Central memory CD4-positive, alpha-beta T cell (primary cell): ENCODE results near the gene SDK2.
"Not testable (repeated sequence)": the region's sequence is repeated elsewhere in the genome, so short reads cannot be mapped to it uniquely, and the experiment has no call there.

Experiments
- DNase-seq: peaks from one replicate; pipeline ENCODE4 v3.0.0; 2022

The SDK2 gene

DNA sequence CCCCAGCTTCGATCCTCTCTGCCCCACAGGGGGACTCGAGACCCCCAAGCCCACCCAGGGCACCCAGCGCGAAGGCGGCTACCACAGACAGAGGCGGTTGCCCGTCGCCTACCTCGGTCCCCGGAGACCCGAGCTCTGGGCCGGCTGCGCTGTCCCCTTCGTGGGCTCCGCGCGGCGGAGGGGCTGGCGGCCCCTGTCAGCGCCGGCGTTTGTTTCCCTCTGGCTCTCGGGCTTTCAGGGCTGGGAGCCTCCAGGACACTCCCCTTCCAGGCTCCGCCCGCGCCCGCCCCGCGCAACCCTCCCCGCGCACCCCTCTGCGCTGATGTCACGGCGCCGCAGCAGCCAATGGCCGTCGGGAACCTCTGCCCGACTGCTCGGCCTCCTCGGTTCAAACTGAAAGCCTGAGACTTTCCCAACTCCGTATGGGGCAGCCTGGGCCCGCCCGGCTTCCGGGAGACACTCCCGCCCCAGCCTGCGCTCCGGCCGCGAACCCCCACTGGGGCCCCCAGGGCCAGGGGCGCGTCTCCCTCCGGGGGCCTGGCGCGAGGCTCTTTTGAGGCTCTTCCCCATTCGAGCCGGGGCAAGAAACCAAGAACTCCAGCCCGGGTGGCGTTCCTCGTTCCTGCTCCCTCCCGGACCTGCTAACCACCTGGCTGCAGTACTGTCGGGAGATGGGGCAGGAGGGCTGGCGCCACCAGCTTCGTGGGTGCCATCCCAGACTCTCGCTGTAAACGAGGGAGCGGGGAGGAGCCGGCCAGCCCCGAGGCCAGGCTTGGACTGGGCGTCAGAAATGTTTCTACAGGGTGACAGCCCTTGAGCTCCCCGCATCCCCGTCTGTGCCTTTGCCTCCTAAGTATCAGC is 332.2 kb downstream of the SDK2 start, which contains the start of gene CDC42EP4:
Gene CDC42EP4, minus strand, starts transcription at position 221 of the 861 bp plus-strand sequence. CDS start 25,501 bp downstream, outside the sequence.
- peak; percentile 81 for DNase-seq

DNA sequence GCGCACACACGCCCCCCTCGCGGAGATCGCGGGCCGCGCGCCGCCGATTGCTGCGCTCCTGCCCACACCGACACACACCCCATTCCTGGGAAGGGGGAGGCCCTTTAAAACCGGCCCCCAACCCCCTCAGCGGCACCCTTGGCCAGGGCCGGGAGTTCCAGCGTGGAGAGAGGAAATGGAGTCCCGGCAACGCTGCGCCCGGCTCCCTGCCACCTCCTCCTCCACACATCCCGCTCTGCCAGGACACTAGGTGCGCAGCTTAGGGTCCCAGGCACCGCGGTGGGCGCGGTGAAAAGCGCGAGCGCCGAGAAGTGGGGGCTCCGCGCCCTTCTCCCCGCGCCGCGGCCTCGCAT is 332.8 kb downstream of the SDK2 start:
- no peak for DNase-seq

DNA sequence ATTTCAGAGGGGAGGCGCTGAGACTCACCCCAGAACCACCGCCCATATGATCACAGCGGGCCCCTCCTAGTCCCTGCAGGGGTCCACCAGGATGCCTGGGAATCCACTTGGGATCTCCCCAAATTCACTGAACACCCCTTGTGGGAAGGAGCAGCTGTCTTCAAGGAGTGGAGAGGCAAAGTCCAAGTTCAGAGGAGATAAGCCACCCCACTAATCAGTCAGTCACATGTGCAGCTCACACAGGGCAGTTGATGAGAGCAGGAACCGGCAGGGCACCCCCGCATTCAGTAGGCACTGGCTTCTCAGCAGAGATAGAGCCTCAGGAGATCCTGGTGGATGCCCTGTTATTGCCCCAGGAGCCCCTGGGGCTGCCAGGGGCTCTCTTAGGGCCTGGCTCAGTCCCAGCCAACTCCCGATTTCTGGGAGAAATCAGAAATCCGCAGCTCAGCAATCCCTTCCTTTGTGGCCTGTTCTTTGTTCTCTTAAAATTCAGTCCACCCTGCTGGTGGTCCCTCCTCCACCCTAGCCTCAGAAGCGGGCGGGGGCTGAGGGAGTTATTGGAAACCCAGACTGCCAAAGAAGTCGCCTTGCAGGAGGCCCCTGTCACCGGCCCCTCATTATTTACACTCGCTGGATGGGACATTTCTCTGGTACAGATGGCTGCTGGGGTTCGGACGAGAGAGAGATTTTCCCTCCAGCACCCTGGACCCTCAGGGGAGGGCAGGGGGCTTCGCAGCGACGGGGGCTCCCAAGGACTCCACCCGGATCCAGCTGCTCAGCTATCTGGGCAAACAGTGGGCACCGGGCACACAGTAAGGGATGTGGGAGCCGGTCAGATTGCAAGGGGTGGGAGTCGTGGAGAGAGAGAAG is 334.3 kb downstream of the SDK2 start:
- no peak for DNase-seq

DNA sequence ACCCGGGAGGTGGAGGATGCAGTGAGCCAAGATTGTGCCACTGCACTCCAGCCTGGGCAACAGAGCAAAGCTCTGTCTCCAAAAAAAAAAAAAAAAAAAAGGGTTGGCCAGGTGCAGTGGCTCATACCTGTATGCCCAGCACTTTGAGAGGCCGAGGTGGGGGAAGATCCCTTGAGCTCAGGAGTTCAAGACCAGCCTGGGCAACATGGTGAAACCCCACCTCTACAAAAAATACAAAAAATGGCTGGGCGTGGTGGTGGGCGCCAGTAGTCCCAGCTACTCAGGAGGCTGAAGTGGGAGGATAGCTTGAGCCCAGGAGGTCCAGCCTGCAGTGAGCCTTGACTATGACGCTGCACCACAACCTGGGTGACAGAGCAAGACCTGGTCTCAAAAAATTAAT is 335.3 kb downstream of the SDK2 start:
- DNase-seq = not testable (repeated sequence)

DNA sequence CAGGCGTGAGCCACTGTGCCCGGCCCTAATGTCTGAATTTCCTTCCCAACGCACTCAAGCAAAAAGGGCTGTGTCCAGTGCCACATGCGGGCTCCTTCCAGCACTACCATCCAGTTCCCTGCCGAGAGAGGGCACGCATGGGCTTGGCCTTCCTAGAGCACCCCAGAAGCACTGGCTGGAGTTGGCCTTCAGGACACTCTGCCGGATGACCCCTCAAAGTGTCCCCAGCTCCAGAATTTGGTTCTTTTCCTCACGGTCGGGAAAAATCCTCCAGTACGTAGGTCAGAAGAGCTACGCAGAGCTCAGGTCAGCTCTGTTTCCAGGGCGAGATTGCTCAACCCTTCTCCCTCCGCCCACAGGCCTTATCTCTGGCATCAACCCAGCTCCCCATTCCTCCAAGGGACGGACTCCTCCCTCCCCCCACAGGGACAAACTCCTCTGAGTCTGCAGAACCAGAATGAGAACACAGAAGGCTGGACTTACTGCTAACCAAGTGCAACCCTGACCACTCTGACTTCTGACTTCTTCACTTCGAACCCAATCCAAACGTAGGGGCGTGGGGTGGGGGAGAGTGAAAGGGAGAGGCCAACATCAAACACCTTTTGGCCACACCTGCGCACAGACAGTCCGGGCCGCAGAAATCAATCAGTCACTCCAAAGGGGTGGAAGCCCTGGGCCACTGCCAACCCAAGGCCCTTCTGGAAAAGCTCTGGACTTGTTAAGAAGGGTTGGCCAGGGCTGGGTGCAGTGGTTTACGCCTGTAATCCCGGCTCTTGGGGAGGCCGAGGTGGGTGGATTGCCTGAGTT is 336.0 kb downstream of the SDK2 start:
- no peak for DNase-seq

DNA sequence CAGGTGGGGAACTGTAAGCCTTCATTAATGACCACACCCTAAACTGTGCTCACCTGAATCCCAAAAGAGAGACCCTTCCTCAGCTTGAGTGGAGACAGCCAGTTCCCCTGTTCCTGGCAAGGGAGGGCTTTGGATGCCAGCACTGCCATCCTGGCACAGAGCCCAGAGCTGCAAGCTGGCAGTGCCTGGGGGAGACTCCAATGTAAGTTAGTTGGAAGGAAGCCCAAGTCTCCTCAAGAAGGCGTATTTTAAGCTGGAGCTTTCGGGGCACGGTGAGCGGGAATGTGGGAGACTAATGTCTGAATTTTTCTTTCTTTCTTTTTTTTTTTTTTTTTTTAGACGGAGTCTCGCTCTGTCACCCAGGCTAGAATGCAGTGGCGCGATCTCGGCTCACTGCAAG is 337.1 kb downstream of the SDK2 start:
- no peak for DNase-seq

DNA sequence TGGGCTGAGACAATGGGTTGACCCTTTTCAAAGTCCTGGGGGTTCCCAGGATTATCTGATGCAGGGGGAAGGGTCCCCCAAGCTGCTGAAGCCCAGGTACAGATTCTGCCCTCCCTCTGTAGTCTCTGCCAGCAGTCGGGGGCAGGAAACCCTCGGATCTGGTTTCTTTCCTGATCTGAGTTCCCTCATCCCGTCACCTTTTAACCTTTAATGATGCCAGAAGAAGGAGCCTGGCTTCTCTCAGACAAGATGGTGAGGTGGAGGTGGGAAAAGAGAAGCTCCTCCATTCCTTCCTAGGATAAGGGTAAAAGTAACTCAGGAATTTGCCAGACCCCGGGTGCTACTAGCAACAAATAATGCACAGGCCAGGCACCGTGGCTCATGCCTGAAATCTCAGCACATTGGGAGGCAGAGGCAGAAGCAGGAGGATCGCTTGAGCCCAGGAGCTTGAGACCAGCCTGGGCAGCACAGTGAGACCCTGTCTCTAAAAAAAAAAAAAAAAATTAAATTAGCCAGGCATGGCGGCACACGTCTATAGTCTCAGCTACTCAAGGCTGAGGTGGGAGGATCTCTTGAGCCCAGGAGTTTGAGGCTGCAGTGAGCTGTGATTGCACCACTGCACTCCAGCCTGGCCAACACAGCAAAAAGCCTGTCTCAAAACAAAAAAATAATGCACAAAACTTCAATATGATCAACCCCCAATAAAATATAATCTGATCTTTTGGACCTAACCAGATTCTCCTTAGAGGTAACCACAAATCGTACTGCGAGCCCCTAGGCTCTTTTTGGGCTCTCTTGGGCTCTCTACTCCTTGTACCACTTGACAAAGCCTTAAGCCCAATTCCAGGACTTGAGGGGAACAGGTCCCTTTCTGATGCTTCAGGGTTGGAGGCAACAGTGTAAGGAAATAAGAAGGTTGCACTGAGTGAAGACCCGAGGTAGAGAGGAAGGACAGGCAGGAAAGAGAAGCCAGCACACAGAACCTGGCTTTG is 338.1 kb downstream of the SDK2 start:
- no peak for DNase-seq

DNA sequence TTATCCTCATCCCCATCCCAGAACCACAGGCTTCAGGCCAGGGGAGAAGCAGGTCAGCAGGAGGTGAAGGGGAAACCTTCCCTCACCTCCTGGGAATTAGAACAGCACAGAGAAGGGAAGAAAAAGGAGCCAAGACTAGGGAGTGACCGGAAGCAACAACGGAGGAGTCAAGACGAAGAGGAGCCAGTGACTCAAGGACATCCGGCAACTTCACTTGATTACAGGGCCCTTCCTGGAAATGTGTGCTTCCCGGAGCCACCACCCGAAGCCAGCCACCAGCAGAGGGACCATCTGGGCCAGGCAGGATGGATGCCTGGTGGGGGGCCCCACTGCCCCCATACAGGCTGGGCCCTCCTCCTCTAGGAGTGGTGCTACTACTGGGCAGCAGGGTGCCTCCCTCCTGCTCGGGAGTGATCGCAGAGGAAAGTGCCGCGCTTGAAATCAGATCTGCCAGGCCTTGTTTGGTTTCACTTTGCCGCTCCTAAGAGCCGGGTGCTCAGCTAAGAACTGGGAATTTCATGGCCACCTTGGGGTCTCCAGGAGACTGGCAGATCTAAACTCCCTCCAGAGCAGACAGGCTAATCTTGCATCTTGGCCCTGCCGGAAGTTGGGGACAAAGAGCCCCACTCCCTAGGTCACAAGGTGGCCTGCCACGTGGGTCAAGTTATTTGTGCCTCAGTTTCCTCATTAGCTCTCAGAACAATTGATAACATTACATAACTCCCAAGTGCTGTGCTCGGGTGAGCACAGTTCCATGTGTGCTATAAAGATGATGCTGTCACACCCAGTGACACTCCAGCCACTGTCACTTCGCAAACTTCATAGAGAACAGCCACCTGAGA is 339.1 kb downstream of the SDK2 start:
- DNase-seq = no peak

DNA sequence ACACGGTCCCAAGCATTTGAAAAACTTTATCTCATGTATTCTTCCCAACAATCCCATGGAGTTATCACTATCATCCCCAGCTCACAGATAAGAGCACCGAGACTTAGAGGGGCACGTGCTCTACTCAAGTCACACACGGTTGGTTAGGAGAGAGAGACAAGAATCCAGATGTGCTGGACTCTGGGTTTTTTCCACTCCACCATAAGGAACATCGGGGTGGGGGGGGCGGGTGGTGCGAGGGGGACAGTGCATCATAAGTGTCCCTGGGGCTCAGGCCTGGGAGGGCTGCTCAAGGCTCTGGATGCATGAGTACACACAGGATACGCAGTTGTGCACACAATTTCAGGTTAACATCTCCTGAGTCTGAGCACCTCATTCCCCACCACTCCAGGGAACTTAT is 339.8 kb downstream of the SDK2 start:
- DNase-seq = no peak

DNA sequence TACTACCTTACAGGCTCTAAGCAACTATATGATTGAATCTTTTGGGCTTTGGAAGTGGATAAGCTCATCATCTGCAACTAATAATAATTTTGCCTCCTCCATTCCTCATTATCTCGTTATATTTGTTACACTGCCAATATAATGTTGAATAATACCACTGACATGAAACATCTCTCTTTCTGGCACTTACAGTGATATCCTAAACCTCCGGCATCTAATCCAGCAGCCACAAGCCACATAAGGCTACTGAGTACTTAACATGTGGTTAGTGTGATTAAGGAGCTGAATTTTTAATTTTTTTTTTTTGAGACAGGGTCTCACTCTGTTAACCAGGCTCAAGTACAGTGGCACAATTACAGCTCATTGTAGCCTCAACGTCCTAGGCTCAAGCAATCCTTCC is 342.1 kb downstream of the SDK2 start:
- no peak for DNase-seq

DNA sequence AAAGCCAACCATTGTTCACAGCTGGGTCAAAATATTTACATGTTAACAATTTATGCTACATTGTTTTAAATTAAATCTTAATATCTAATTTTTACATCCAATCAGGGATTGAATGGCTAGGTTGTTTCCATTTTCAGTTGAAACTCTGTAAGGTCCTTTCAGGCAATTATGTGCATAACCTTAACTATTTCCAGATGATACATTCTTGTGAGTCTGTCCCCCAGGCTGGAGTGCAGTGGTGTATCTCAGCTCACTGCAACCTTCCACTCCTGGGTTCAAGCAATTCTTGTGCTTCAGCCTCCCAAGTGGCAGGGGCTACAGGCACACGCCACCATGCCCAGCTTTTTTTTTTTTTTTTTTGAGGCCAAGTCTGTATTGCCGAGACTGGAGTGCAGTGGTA is 342.9 kb downstream of the SDK2 start:
- no peak for DNase-seq

DNA sequence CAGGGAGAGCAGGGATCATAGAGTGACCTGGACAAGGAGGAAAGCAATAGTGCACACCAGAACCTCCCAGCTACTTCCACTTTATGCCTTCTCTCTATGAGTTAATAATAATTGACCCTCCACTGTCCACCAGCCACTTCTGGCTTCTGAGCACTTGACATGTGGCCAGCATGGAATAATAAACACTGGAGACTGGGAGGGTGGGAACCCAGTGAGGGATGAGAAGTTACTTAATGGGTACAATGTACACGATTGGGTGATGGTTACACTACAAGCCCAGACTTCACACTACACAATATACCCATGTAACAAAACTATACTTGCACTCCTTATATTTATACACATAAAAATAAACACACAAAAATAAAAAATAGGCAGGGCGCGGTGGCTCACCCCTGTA is 343.9 kb downstream of the SDK2 start:
- no peak for DNase-seq

DNA sequence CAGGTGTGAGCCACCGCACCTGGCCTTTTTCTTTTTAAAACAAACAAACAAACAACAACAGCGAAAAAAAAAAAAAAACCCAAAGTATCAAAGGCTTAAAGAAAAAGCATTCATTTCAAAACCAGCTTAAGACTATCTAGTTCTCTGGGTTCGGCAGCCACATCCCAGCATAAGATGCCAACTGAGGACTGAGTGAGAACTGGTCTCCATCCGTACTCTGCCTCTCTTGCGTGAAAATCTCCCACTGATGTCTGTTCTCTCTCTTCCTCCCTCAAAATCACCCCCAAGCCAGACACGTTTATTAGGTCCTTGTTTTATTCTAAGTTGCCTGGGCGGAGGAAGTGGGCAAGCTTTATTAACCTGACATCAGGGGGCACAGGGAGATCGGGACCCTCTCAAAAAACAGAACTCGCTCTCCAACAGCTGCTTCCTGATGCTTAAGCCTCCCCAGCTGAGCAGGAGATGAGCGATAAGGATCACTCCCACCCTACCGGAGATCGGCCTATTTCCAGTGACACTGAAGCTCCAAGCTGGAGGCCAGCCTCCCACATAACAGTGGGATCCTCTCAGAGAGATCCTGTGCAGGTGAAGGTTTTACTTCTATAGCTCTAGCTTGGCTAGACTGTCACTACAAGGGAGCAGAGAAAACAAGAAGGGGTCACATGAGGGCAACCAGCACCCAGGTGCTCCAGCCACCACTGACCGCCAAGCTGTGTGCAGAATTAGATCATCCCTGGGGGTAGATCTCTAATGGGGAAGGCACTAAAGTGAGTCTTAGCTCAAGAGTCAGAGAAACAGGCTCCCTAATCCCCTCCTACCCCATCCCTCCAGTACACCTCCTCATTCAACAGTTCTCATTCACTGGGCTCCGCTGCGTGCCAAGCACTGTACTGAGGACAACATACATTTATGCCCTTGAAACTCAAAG is 346.0 kb downstream of the SDK2 start:
- DNase-seq = no peak

DNA sequence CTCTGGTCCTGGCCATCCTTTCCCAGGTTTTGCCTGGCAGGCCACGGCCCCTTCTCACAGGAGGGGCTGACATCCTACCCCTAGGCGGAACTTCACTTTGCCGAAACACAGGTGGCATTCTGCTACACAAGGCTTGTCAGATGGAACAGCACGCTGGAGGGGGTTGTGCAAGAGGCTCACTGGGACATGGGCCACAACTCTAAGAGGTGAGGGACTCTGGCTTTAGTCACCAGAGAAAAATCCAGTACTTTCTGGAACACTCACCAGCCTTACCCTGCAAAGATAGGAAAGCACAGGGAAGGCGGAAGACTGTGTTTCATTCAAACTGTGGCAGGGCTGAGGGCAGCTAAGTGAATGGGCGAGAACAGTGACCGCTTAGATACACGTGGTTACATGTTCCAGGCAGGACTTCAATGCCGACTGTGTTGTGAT is 350.7 kb downstream of the SDK2 start:
- DNase-seq = no peak

DNA sequence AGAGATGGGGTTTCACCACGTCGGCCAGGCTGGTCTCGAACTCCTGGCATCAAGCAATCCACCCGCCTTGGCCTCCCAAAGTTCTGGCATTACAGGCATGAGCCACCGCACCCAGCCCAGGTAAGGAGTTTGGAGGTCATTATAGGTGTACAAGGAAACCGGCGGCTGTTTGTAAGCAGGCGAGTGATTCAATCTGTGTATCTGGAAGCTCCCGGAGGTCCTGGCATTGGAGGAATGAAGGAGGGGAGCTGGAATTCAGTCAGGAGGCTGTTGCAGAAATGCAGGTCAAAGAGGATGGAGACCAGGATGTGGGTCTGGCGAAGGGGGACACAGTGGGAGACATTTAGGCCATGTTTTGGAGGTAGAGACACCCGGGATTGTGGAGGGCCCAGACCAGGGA is 351.2 kb downstream of the SDK2 start:
- no peak for DNase-seq

DNA sequence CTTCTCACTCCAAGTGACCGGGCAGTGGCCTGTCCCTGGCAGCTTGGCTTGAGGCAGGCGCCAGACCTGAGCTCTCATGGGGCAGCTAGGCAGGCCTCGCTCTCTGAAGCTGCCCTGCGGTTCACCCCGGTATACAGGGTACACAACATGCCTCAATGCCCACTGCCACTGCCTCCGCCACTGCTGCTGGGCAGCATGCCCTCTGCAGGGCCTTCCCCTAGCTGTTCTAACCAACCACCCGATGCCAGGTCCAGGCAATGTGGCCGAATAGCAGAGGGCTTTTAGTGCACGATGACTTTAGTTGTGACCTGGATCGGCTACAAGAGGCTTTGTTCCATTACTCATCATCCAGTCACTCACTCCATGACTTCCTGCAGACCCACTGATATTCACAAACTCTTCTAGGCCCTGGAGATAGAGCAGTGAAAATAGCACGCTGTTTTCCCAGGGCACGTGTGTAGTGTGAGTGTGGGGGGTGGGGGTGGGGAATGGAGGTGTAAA is 352.2 kb downstream of the SDK2 start:
- no peak for DNase-seq

DNA sequence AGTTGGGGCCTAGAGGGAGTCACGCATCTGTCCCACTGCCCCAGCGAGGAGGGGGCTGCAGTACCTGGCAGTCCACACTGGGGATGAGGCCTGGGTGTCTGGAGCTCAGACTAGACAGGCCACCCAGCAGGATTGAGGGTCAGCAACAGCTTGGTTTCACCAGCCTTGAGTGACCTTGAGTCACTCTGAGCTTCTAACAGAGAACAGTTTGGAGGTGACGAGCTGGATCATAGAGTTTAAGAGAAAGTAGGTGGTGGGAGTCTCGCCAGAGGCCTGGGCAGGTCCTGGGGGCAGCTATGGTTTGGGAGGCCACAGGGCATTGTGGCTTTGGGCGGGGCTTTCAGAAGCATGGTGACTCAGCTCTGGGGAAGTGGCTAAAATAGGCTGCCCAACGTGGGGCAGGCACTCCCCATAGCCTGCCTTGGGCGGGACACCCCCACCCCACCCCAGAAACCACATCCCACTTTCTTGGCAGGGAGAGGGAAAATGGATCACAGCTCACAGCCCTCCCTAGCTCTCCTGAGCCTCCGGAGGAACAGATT is 352.9 kb downstream of the SDK2 start:
- no peak for DNase-seq

DNA sequence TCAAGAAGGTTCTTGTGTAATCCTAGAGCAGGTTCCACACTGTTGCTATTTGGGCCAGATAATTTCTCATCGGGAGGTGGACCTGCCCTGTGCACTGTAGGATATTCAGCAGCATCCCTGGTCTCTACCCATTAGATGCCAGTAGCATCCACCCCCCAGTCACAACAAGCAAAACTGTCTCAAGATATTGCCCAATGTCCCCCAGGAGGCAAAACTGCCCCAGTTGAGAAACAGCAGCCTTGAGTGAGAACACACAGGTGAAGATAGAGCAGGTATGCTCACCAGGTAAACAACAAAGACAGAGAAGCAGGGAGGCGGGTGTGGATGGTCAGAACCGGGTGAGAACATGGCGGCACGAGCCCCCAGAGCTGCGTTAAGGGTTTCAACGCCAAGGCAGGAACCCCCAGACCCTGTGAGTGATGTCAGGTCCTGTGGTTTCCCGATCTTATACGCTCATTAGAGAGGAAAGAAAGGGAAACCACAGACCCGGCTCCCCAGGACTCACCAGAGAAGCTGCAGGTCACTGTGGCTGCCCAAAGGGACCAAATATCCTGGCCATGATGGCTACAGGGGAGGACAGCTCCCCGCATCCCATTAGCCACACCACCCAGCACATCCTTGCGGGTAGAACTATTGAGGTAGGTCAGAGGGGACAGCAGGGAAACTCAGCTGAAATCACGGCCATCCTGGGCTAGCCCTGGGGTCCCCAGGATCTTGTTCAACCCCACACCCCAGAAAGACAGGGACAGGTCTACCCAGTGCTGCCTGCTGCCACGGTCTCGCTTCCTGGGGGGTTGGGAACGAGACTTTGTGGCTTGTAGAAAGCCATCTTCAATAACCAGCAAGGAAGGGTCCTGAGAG is 353.6 kb downstream of the SDK2 start:
- DNase-seq = no peak
